ENCODE measurements around the gene SLC38A9.

DNA sequence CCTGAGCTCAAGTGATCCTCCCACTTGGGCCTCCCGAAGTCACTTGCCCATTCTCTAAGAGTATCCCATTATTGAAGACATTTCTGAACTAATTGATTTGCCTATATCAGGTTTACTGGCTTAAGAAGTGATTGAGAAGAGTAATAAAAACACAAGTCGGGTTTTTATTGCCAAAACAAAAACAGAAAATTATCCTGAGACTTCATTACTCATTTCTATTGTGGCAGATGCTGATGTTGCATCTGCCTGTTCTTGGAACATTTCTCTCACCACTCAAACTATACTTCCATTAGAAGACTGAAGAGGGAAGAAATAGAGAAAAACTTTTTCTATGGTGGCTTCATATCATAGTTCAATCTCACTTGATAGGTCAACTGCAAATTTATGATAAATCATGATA lies 135.5 kb downstream of the SLC38A9 start:
- TF ChIP-seq EZH2 (IDR thresholded peaks at IDR 0.05; ENCODE audit: borderline replicate concordance, low read depth, low read length, severe bottlenecking), result no peak
- TF ChIP-seq, protein P1, sequence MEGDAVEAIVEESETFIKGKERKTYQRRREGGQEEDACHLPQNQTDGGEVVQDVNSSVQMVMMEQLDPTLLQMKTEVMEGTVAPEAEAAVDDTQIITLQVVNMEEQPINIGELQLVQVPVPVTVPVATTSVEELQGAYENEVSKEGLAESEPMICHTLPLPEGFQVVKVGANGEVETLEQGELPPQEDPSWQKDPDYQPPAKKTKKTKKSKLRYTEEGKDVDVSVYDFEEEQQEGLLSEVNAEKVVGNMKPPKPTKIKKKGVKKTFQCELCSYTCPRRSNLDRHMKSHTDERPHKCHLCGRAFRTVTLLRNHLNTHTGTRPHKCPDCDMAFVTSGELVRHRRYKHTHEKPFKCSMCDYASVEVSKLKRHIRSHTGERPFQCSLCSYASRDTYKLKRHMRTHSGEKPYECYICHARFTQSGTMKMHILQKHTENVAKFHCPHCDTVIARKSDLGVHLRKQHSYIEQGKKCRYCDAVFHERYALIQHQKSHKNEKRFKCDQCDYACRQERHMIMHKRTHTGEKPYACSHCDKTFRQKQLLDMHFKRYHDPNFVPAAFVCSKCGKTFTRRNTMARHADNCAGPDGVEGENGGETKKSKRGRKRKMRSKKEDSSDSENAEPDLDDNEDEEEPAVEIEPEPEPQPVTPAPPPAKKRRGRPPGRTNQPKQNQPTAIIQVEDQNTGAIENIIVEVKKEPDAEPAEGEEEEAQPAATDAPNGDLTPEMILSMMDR (IDR thresholded peaks at IDR 0.05; ENCODE audit: borderline replicate concordance, extremely low read depth, low read length, poor library complexity, severe bottlenecking), result no peak

All from DND-41 (cell line).